PFSK-1 (cell line): ENCODE data around the gene KBTBD6.

Experiments used
- POLR2AphosphoS5 ChIP-seq: IDR thresholded peaks from 2 replicates; pipeline ENCODE4 v1.6.1; 2012; ENCODE audit warnings: low read depth, mild to moderate bottlenecking, control low read depth, low read length, moderate library complexity
- REST ChIP-seq, 2 experiments: IDR thresholded peaks; 2 replicates each; pipeline versions ENCODE4 v1.6.1 to v1.8.0; 2011 to 2012; ENCODE audit warnings: low read depth in 2 of 2, low read length in 2 of 2, control low read depth in 1 of 2, inconsistent platforms in 1 of 2, mild to moderate bottlenecking in 1 of 2, moderate library complexity in 1 of 2; ENCODE audit not compliant: insufficient read depth in 1 of 2
- SIN3A ChIP-seq: IDR thresholded peaks from 2 replicates; pipeline ENCODE4 v1.6.1; 2012; ENCODE audit warnings: mild to moderate bottlenecking, low read length, moderate library complexity, borderline replicate concordance; ENCODE audit not compliant: insufficient read depth
- TAF1 ChIP-seq: IDR thresholded peaks from 2 replicates; pipeline ENCODE4 v1.6.1; 2012; ENCODE audit warnings: low read length, control low read depth, borderline replicate concordance; ENCODE audit not compliant: insufficient read depth

GRCh38 chr13:41177616-41178015 is 45.0 kb upstream of the KBTBD6 start:
- TF ChIP-seq REST (IDR thresholded peaks at IDR 0.05; ENCODE audit: insufficient read depth in 1 of 2, low read depth in 2 of 2, low read length in 2 of 2) (no peak), POLR2AphosphoS5 (no peak), SIN3A (no peak), TAF1 (no peak)
